Adrenal gland (tissue), 5 donors: Measurements from ENCODE around the gene OPN1MW2.
"Not testable (repeated sequence)": the region's sequence is repeated elsewhere in the genome, so short reads cannot be mapped to it uniquely, and the experiment has no call there.

Source experiments
- POLR2A ChIP-seq, 2 donors: fragments of 450-650 bp; IDR thresholded peaks; one replicate each; pipeline ENCODE4 v1.6.1; 2017; ENCODE audit warnings: antibody characterized with exemption in 2 of 2, mild to moderate bottlenecking in 2 of 2, moderate library complexity in 1 of 2
- TF ChIP-seq, protein P1 (sequence below), 6 experiments: fragments of 450-650 bp in 4 of 6; fragments of 200-600 bp in 2 of 6; sonication (generic) in 1 of 6; IDR thresholded peaks; 1 replicate in 5 of 6; 2 replicates in 1 of 6; pipeline versions ENCODE4 v1.5.1 to v1.8.0; 2016 to 2021; ENCODE audit warnings: antibody characterized with exemption in 6 of 6, mild to moderate bottlenecking in 2 of 6, moderate library complexity in 1 of 6
- donor health status: DM: no; HTN: no; CAD: no.

DNA sequence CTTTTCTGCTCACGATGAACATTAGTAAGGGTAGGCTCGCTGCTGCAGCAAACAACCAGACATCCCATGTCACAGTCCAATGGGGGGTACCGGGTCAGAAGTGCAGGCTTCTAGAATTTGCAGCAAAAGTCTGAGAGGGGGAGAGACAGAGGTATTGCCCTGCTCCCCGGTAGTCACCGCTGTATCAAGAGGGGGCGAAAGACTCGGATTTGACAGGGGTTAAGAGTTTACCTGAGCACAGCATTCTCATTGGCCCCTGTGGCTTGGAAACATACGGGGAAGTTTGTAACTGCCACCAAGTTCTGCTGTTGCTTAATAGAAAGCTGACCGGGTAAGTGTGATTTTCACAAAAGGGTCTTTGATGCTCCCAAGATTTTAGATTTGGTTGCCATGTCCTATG is 8.5 kb upstream of the OPN1MW2 start:
- TF ChIP-seq POLR2A (IDR thresholded peaks at IDR 0.05), result not testable (repeated sequence)
- TF ChIP-seq, protein P1, sequence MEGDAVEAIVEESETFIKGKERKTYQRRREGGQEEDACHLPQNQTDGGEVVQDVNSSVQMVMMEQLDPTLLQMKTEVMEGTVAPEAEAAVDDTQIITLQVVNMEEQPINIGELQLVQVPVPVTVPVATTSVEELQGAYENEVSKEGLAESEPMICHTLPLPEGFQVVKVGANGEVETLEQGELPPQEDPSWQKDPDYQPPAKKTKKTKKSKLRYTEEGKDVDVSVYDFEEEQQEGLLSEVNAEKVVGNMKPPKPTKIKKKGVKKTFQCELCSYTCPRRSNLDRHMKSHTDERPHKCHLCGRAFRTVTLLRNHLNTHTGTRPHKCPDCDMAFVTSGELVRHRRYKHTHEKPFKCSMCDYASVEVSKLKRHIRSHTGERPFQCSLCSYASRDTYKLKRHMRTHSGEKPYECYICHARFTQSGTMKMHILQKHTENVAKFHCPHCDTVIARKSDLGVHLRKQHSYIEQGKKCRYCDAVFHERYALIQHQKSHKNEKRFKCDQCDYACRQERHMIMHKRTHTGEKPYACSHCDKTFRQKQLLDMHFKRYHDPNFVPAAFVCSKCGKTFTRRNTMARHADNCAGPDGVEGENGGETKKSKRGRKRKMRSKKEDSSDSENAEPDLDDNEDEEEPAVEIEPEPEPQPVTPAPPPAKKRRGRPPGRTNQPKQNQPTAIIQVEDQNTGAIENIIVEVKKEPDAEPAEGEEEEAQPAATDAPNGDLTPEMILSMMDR (IDR thresholded peaks at IDR 0.05), result not testable (repeated sequence)
